Erythroblast (primary cell): ENCODE data around the gene ZNF487.

ENCODE experiments used
- GATA1 ChIP-seq: IDR thresholded peaks from 2 replicates; pipeline ENCODE4 v1.6.1; 2011; ENCODE audit warnings: low read depth, mild to moderate bottlenecking, control low read depth, low read length, moderate library complexity
- POLR2A ChIP-seq: IDR thresholded peaks from 2 replicates; pipeline ENCODE4 v1.6.1; 2011; ENCODE audit warnings: mild to moderate bottlenecking, low read length

DNA sequence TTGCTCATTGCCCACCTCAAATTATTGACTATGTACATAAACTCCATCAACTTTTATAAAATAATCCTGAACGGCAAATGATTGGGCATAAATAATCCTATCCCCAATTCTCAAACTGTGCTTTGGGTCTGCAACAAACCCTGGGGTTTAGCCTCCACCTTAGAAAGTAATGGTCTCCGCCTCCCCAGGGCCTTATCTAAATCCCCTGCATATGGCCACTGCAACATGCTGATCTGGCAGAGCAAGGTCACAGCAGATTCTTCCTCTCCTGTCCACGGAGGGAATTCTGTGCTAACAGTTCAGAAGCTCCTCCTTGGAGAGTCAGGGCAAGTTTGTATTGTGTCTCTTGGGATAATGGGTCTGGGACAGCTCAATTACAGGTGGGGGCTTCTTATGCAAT is 47.0 kb upstream of the ZNF487 start:
- TF ChIP-seq POLR2A (no peak), GATA1 (no peak)
